HepG2 (cell line): Measurements from ENCODE around the gene CAPN9.

Source experiments
- CTCF ChIP-seq: sonication (generic); formaldehyde crosslinking; IDR thresholded peaks from 2 replicates; pipeline ENCODE4 v1.5.0; 2020; ENCODE audit warnings: mild to moderate bottlenecking, missing genetic modification reagents, moderate library complexity
- ELF4 ChIP-seq: sonication (generic); formaldehyde crosslinking; IDR thresholded peaks from 2 replicates; pipeline ENCODE4 v1.5.0; 2020; ENCODE audit warnings: missing genetic modification reagents, mild to moderate bottlenecking, moderate library complexity, borderline replicate concordance
- KDM1A ChIP-seq: IDR thresholded peaks from 2 replicates; pipeline ENCODE4 v1.6.1; 2016; ENCODE audit warnings: missing compliant biosample characterization
- MED8 ChIP-seq: sonication (generic); formaldehyde crosslinking; IDR thresholded peaks from 2 replicates; pipeline ENCODE4 v1.8.1; 2023; ENCODE audit warnings: mild to moderate bottlenecking, missing genetic modification reagents; ENCODE audit not compliant: insufficient replicate concordance
- POLR2A ChIP-seq, 2 experiments: IDR thresholded peaks; 2 replicates each; pipeline ENCODE4 v1.6.1; 2011; ENCODE audit warnings: low read depth in 2 of 2, low read length in 2 of 2, mild to moderate bottlenecking in 1 of 2, moderate library complexity in 1 of 2; ENCODE audit not compliant: insufficient read depth in 1 of 2
- POLR2AphosphoS5 ChIP-seq: IDR thresholded peaks from 2 replicates; pipeline ENCODE4 v1.6.1; 2012; ENCODE audit warnings: low read depth, low read length
- ZNF274 ChIP-seq: sonication (generic); formaldehyde crosslinking; IDR thresholded peaks from 2 replicates; pipeline ENCODE4 v1.5.1; 2020; ENCODE audit warnings: mild to moderate bottlenecking, missing genetic modification reagents
- ZNF331 ChIP-seq: sonication (generic); formaldehyde crosslinking; IDR thresholded peaks from 2 replicates; pipeline ENCODE4 v1.4.0; 2020; ENCODE audit warnings: missing genetic modification reagents
- ZNF629 ChIP-seq: sonication (generic); formaldehyde crosslinking; conservative IDR thresholded peaks from 2 replicates; pipeline ENCODE4 v1.5.0; 2020; ENCODE audit warnings: missing genetic modification reagents
- ZNF687 ChIP-seq: sonication (generic); formaldehyde crosslinking; IDR thresholded peaks from 2 replicates; pipeline ENCODE4 v1.5.1; 2020; ENCODE audit warnings: mild to moderate bottlenecking, missing genetic modification reagents, moderate library complexity

- TF ChIP-seq CTCF (CRISPR knock-in tag) (no peak), MED8 (CRISPR knock-in tag) (no peak), ELF4 (CRISPR knock-in tag) (no peak), ZNF331 (CRISPR knock-in tag) (no peak), KDM1A (CRISPR knock-in tag) (no peak), POLR2A (IDR thresholded peaks at IDR 0.05; ENCODE audit: insufficient read depth in 1 of 2, low read depth in 2 of 2, low read length in 2 of 2) (no peak), ZNF274 (CRISPR knock-in tag) (no peak), POLR2AphosphoS5 (no peak), ZNF687 (no peak), ZNF629 (CRISPR knock-in tag) (no peak)
These were observed 7.5 kb upstream of the CAPN9 start for GRCh38 chr1:230739564-230740290.
